Thyroid gland (tissue), 4 donors: ENCODE measurements around the gene HUS1.

Experiments
- POLR2A ChIP-seq, 2 donors: fragments of 450-650 bp; IDR thresholded peaks; one replicate each; pipeline ENCODE4 v1.6.1; 2017; ENCODE audit warnings: antibody characterized with exemption in 2 of 2, mild to moderate bottlenecking in 2 of 2, moderate library complexity in 1 of 2
- TF ChIP-seq, protein P1 (sequence below), 6 experiments: fragments of 200-600 bp in 3 of 6; fragments of 450-650 bp in 3 of 6; sonication (generic) in 3 of 6; IDR thresholded peaks; one replicate each; pipeline ENCODE4 v1.5.1; 2016 to 2019; ENCODE audit warnings: antibody characterized with exemption in 6 of 6, mild to moderate bottlenecking in 2 of 6, inconsistent platforms in 1 of 6, moderate library complexity in 1 of 6

DNA sequence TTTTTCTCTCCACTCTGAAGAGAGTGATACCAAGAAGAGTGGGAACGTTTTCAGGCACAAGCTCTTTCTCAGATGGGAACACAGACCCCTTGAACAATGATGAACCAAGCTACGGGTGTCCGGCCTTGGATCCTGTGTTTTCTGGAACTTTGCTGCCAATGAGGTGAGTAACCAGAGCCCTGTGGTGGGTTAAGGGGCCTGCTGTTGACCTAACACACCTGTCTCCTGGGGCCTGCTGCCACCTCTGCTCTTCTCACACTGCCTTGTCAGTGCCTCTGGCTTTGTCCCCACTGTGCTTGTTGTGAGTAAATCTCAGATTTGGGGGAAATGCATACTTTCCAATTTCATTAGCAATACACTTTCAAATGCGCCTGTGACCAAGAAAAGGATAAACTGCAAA lies 29.7 kb downstream of the HUS1 start:
- TF ChIP-seq, protein P1, sequence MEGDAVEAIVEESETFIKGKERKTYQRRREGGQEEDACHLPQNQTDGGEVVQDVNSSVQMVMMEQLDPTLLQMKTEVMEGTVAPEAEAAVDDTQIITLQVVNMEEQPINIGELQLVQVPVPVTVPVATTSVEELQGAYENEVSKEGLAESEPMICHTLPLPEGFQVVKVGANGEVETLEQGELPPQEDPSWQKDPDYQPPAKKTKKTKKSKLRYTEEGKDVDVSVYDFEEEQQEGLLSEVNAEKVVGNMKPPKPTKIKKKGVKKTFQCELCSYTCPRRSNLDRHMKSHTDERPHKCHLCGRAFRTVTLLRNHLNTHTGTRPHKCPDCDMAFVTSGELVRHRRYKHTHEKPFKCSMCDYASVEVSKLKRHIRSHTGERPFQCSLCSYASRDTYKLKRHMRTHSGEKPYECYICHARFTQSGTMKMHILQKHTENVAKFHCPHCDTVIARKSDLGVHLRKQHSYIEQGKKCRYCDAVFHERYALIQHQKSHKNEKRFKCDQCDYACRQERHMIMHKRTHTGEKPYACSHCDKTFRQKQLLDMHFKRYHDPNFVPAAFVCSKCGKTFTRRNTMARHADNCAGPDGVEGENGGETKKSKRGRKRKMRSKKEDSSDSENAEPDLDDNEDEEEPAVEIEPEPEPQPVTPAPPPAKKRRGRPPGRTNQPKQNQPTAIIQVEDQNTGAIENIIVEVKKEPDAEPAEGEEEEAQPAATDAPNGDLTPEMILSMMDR (IDR thresholded peaks at IDR 0.05), result no peak
- TF ChIP-seq POLR2A (IDR thresholded peaks at IDR 0.05), result no peak
